HepG2 (cell line): Measurements from ENCODE around the gene PLLP. TPM values are rescaled to one million over a fixed set of nuclear protein-coding genes. Genes with fewer than 3 reads are reported as not detected.

Experiments used
- AHR ChIP-seq: IDR thresholded peaks from 2 replicates; pipeline ENCODE4 v1.6.1; 2018; ENCODE audit warnings: missing genetic modification reagents, missing compliant biosample characterization
- CENPX ChIP-seq: sonication (generic); formaldehyde crosslinking; IDR thresholded peaks from 2 replicates; pipeline ENCODE4 v1.9.0; 2021; ENCODE audit warnings: mild to moderate bottlenecking, missing genetic modification reagents, moderate library complexity
- FOXJ3 ChIP-seq: sonication (generic); formaldehyde crosslinking; IDR thresholded peaks from 2 replicates; pipeline ENCODE4 v1.4.0; 2020; ENCODE audit warnings: missing genetic modification reagents, mild to moderate bottlenecking, borderline replicate concordance
- GABPA ChIP-seq, 2 experiments: IDR thresholded peaks; 2 replicates each; pipeline ENCODE4 v1.6.1; 2011 to 2016; ENCODE audit warnings: low read depth in 2 of 2, low read length in 1 of 2, missing biosample characterization in 1 of 2, missing genetic modification characterization in 1 of 2
- PHF21A ChIP-seq: sonication (generic); formaldehyde crosslinking; IDR thresholded peaks from 2 replicates; pipeline ENCODE4 v1.5.0; 2020; ENCODE audit warnings: mild to moderate bottlenecking, missing genetic modification reagents
- RNF2 ChIP-seq: fragments of 450-650 bp; conservative IDR thresholded peaks from 2 replicates; pipeline ENCODE4 v1.6.1; 2016; ENCODE audit warnings: low read depth
- SIX4 ChIP-seq: sonication (generic); formaldehyde crosslinking; IDR thresholded peaks from 2 replicates; pipeline ENCODE4 v1.4.0; 2020; ENCODE audit warnings: missing genetic modification reagents
- SP4 ChIP-seq: sonication (generic); formaldehyde crosslinking; IDR thresholded peaks from 2 replicates; pipeline ENCODE4 v1.8.1; 2023; ENCODE audit warnings: mild to moderate bottlenecking, missing genetic modification reagents
- THAP11 ChIP-seq: IDR thresholded peaks from 2 replicates; pipeline ENCODE4 v1.6.1; 2016; ENCODE audit warnings: missing biosample characterization, missing genetic modification reagents
- U2AF2 ChIP-seq: fragments of 200-400 bp; formaldehyde crosslinking; IDR thresholded peaks from 2 replicates; pipeline ENCODE4 v1.6.1; 2017; ENCODE audit warnings: low read depth, mild to moderate bottlenecking, low read length
- ZNF232 ChIP-seq: sonication (generic); formaldehyde crosslinking; IDR thresholded peaks from 2 replicates; pipeline ENCODE4 v1.4.0; 2020; ENCODE audit warnings: missing genetic modification reagents, borderline replicate concordance
- ZNF564 ChIP-seq: sonication (generic); formaldehyde crosslinking; IDR thresholded peaks from 2 replicates; pipeline ENCODE4 v1.8.1; 2023; ENCODE audit warnings: mild to moderate bottlenecking, missing genetic modification reagents
- ZNF7 ChIP-seq: IDR thresholded peaks from 2 replicates; pipeline ENCODE4 v1.6.1; 2016; ENCODE audit warnings: missing biosample characterization, missing genetic modification reagents
- ZNF761 ChIP-seq: sonication (generic); formaldehyde crosslinking; conservative IDR thresholded peaks from 2 replicates; pipeline ENCODE4 v1.4.0; 2020; ENCODE audit warnings: mild to moderate bottlenecking, missing genetic modification reagents
- ZNF775 ChIP-seq: sonication (generic); formaldehyde crosslinking; IDR thresholded peaks from 2 replicates; pipeline ENCODE4 v1.4.0; 2020; ENCODE audit warnings: missing genetic modification reagents, mild to moderate bottlenecking, moderate library complexity, borderline replicate concordance
- polyA plus RNA-seq, 8 experiments: library from polyadenylated mRNA; depleted of rRNA in 3 of 8; stranded (reverse) in 7 of 8; unstranded in 1 of 8; fragments of >200 nt; fragmentation: Illumina TruSeq in 4 of 8; extraction: Trizol in 4 of 8; gene quantifications; 2 replicates each; pipeline versions ENCODE4 v1.2.1 to v1.2.3, GENCODE V29; 2011 to 2016; ENCODE audit warnings: low read depth in 4 of 8, missing spikeins in 1 of 8, mixed read lengths in 1 of 8; ENCODE audit not compliant: insufficient read depth in 1 of 8
- total RNA-seq, 5 experiments: library from RNA; depleted of rRNA; stranded (reverse); fragments of >200 nt; fragmentation: Illumina TruSeq; extraction: Trizol; gene quantifications; 2 replicates each; pipeline ENCODE4 v1.2.3, GENCODE V29; 2016; ENCODE audit warnings: low read depth in 1 of 5
- TF ChIP-seq, protein P1 (sequence below): IDR thresholded peaks from 2 replicates; pipeline ENCODE4 v1.6.1; 2016
- TF ChIP-seq, protein P2 (sequence below): IDR thresholded peaks from 2 replicates; pipeline ENCODE4 v1.4.0; 2020; ENCODE audit warnings: mild to moderate bottlenecking, missing genetic modification reagents
- TF ChIP-seq, protein P3 (sequence below): sonication (generic); formaldehyde crosslinking; IDR thresholded peaks from 2 replicates; pipeline ENCODE4 v1.5.0; 2020; ENCODE audit warnings: mild to moderate bottlenecking, missing genetic modification reagents
- TF ChIP-seq, protein P4 (sequence below): sonication (generic); formaldehyde crosslinking; IDR thresholded peaks from 2 replicates; pipeline ENCODE4 v1.5.0; 2020; ENCODE audit warnings: missing genetic modification reagents

The PLLP gene
- total and polyA plus RNA-seq, 2 of the 13 experiments (the other 11 are each of a cell fraction or from before 2014, with no cell fraction given): 60.6 to 127 TPM

DNA sequence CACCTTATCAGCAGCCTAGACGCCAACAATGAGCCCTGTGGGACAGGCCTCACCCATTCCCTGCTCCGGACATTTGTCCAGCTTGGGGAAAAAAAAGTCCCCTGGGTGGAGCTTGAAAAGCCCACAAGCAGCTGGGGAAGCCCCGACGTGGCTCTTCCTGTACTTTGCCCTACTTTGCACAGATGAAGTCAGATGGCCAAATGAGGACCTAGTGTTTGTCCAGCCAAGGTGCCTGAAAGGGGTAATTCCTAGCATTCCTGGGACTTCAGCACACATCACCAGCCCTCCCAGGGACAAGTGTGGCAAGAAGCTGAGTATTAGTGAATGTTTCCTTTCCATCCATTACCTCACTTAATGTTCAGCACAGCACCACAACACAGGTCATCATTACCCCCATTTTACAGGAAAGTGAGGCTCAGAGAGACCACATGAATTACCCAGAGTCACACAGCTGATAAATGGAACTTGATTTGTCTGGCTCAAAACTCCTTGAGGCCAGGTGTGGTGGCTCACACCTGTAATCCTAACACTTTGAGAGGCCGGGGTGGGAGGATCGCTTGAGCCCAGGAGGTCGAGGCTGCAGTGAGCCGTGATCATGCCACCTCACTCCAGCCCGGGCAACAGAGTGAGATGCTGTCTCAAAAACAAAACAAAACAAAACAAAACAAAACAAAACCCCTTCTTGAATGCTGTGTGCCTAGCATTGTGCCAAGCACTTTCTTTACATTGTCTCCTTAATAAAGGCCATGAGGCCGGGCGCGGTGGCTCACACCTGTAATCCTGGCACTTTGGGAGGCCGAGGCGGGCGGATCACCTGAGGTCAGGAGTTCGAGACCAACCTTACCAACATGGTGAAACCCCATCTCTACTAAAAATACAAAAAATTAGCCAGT lies 19.9 kb upstream of the PLLP start (continued):
- TF ChIP-seq, protein P1, sequence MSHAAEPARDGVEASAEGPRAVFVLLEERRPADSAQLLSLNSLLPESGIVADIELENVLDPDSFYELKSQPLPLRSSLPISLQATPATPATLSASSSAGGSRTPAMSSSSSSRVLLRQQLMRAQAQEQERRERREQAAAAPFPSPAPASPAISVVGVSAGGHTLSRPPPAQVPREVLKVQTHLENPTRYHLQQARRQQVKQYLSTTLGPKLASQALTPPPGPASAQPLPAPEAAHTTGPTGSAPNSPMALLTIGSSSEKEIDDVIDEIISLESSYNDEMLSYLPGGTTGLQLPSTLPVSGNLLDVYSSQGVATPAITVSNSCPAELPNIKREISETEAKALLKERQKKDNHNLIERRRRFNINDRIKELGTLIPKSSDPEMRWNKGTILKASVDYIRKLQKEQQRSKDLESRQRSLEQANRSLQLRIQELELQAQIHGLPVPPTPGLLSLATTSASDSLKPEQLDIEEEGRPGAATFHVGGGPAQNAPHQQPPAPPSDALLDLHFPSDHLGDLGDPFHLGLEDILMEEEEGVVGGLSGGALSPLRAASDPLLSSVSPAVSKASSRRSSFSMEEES (CRISPR knock-in tag): peak; percentile 78; the same call in 1 of the 2 replicates
- TF ChIP-seq ZNF761 (0 out of 2 replicates have a peak, but pooled peaks have one; percentile 19), SP4 (peak; percentile 39; the same call in 1 of the 2 replicates), ZNF232 (peak; percentile 31; the same call in 1 of the 2 replicates), SIX4 (no peak), AHR (CRISPR knock-in tag) (no peak; the same call in 1 of the 2 replicates), CENPX (CRISPR knock-in tag) (no peak), ZNF775 (CRISPR knock-in tag) (0 out of 2 replicates have a peak, but pooled peaks have one; percentile 19), THAP11 (peak; percentile 56), RNF2 (no peak), ZNF564 (CRISPR knock-in tag) (peak; percentile 65; the same call in 1 of the 2 replicates), PHF21A (CRISPR knock-in tag) (peak; percentile 99), FOXJ3 (CRISPR knock-in tag) (peak; percentile 66; the same call in 1 of the 2 replicates), GABPA (IDR thresholded peaks at IDR 0.05; ENCODE audit: low read depth, low read length) (no peak), GABPA (CRISPR knock-in tag; IDR thresholded peaks at IDR 0.05; ENCODE audit: low read depth) (no peak), U2AF2 (no peak), ZNF7 (CRISPR knock-in tag) (no peak)
- TF ChIP-seq, protein P2, sequence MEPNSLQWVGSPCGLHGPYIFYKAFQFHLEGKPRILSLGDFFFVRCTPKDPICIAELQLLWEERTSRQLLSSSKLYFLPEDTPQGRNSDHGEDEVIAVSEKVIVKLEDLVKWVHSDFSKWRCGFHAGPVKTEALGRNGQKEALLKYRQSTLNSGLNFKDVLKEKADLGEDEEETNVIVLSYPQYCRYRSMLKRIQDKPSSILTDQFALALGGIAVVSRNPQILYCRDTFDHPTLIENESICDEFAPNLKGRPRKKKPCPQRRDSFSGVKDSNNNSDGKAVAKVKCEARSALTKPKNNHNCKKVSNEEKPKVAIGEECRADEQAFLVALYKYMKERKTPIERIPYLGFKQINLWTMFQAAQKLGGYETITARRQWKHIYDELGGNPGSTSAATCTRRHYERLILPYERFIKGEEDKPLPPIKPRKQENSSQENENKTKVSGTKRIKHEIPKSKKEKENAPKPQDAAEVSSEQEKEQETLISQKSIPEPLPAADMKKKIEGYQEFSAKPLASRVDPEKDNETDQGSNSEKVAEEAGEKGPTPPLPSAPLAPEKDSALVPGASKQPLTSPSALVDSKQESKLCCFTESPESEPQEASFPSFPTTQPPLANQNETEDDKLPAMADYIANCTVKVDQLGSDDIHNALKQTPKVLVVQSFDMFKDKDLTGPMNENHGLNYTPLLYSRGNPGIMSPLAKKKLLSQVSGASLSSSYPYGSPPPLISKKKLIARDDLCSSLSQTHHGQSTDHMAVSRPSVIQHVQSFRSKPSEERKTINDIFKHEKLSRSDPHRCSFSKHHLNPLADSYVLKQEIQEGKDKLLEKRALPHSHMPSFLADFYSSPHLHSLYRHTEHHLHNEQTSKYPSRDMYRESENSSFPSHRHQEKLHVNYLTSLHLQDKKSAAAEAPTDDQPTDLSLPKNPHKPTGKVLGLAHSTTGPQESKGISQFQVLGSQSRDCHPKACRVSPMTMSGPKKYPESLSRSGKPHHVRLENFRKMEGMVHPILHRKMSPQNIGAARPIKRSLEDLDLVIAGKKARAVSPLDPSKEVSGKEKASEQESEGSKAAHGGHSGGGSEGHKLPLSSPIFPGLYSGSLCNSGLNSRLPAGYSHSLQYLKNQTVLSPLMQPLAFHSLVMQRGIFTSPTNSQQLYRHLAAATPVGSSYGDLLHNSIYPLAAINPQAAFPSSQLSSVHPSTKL (CRISPR knock-in tag): peak; percentile 93
- TF ChIP-seq, protein P3, sequence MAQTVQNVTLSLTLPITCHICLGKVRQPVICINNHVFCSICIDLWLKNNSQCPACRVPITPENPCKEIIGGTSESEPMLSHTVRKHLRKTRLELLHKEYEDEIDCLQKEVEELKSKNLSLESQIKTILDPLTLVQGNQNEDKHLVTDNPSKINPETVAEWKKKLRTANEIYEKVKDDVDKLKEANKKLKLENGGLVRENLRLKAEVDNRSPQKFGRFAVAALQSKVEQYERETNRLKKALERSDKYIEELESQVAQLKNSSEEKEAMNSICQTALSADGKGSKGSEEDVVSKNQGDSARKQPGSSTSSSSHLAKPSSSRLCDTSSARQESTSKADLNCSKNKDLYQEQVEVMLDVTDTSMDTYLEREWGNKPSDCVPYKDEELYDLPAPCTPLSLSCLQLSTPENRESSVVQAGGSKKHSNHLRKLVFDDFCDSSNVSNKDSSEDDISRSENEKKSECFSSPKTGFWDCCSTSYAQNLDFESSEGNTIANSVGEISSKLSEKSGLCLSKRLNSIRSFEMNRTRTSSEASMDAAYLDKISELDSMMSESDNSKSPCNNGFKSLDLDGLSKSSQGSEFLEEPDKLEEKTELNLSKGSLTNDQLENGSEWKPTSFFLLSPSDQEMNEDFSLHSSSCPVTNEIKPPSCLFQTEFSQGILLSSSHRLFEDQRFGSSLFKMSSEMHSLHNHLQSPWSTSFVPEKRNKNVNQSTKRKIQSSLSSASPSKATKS (CRISPR knock-in tag): no peak
- TF ChIP-seq, protein P4, sequence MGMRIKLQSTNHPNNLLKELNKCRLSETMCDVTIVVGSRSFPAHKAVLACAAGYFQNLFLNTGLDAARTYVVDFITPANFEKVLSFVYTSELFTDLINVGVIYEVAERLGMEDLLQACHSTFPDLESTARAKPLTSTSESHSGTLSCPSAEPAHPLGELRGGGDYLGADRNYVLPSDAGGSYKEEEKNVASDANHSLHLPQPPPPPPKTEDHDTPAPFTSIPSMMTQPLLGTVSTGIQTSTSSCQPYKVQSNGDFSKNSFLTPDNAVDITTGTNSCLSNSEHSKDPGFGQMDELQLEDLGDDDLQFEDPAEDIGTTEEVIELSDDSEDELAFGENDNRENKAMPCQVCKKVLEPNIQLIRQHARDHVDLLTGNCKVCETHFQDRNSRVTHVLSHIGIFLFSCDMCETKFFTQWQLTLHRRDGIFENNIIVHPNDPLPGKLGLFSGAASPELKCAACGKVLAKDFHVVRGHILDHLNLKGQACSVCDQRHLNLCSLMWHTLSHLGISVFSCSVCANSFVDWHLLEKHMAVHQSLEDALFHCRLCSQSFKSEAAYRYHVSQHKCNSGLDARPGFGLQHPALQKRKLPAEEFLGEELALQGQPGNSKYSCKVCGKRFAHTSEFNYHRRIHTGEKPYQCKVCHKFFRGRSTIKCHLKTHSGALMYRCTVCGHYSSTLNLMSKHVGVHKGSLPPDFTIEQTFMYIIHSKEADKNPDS (CRISPR knock-in tag): peak; percentile 97
